Stimulated activated naive CD4-positive, alpha-beta T cell (primary cell): Measurements from ENCODE around the gene HYOU1.
A peak's percentile ranks its signal among the peaks of the same experiment; 100 is the strongest.
"Not testable (repeated sequence)": the region's sequence is repeated elsewhere in the genome, so short reads cannot be mapped to it uniquely, and the experiment has no call there.

Source experiments
- DNase-seq, 6 experiments: peaks; one replicate each; lab custom pipeline; 2025; lab: John Stamatoyannopoulos, UW

Gene HYOU1, protein sequence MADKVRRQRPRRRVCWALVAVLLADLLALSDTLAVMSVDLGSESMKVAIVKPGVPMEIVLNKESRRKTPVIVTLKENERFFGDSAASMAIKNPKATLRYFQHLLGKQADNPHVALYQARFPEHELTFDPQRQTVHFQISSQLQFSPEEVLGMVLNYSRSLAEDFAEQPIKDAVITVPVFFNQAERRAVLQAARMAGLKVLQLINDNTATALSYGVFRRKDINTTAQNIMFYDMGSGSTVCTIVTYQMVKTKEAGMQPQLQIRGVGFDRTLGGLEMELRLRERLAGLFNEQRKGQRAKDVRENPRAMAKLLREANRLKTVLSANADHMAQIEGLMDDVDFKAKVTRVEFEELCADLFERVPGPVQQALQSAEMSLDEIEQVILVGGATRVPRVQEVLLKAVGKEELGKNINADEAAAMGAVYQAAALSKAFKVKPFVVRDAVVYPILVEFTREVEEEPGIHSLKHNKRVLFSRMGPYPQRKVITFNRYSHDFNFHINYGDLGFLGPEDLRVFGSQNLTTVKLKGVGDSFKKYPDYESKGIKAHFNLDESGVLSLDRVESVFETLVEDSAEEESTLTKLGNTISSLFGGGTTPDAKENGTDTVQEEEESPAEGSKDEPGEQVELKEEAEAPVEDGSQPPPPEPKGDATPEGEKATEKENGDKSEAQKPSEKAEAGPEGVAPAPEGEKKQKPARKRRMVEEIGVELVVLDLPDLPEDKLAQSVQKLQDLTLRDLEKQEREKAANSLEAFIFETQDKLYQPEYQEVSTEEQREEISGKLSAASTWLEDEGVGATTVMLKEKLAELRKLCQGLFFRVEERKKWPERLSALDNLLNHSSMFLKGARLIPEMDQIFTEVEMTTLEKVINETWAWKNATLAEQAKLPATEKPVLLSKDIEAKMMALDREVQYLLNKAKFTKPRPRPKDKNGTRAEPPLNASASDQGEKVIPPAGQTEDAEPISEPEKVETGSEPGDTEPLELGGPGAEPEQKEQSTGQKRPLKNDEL

DNA sequence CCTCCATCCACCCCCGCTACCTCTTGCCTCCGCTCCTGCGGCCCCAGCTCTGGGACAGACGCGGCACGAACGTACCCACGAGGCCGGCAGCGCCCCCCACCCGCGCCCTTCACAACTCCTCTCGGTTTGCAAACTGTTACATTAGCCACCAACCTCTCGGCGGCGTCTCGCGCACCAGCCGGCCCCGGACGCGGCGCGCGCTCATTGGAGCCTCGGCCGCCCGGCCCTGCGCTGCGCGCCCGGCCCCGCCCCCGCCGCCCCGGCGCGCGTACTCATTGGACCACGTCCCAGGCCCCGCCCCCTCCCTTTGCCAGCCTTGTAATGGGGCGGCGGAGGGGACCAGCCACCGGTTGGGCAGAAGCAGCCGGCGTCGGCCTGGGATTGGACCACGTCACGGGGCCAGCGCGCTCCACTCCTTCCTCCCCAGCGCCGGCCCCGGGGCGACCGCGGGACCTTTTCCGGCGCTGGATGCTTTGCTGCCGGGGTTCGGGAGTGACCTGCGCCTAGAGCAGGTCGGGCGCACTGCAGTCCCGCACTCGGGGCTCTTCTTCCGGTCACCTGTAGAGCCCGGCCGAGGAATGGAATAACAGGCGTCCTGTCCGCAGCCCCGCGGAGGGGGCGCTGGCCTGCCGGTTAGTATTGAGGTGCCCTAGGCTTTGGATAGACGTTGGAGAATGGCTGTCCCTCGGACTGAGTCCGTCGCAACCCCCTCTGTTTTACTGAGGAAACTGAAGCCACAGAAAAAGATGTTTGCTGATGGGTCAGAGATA is at the start of gene HYOU1:
TSS of gene HYOU1 (minus strand) at position 206 of the 770 bp plus-strand sequence. CDS start 1,045 bp downstream, outside the sequence.
- DNase-seq: peak; percentile 95 to 98 (median 97)

DNA sequence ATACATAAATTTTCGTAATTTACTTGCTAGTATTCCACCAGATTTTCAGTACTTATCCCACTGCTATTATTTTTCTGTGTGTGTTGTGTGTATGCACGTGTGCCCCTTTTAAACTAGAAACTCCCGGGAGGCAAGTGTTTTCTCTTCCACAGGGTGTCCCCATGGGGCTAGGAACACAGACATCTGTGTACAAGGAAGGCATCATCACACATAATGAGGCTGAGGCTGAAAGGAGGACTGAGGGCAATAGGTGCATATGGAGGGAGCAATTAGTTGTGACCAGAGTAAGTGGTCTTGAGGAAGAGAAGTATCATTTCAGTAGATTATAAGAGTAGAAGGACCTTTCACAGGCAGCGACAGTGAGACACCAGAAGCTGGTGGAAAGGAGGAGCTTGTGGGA is 46.8 kb upstream of the HYOU1 start:
- peak in 1 of 6 experiments; percentile 6 for DNase-seq

DNA sequence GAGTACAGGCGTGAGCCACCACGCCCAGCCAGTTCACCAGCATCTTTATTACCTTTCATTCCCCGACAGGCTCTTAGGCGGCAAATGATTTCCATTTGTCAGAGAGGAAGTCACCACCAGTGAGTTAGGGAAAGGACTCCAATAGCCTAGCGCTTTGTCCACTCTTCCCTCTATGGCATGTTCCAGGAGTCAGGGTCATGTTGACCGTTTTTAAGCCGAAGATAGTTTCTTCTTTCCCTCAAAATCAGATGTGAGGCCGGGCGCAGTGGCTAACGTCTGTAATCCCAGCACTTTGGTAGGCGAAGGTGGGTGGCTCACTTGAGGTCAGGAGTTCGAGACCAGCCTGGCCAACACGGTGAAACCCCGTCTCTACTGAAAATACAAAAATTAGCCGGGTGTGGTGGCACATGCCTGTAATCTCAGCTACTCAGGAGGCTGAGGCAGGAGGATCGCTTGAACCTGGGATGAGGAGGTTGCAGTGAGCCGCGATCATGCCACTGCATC is 46.2 kb upstream of the HYOU1 start:
- DNase-seq: not testable (repeated sequence)

DNA sequence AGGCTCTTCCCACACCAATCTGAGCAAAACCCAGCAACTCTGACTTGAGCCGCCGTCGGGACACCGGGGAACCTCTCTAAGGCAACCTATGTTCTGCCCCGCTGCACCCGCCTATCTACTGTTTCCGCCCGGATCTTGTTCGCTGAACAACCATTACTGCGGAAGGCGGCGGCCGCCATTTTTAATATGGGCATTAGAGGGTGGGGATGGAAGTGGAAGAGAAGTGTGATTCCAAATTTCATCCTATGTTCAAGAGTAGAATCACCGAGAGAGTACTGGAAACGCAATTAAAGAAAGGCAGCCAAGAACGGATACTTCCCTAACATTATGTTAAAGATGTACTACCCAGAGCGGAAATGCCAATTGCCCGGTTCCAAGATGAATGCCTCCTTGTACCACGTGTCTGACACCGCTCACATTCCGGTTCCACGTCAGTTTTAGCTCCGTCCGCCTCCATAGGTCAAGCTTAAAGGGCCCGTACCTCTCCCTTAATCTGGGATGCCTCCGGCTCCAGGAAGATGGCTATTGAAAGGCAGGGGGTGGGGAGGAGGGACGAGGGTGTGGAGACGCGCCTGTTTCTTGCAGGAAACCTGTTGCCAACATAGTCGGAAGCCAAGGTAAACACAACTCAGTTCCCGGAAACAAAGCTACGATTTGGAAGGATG is 44.9 kb upstream of the HYOU1 start, which contains the start of gene DPAGT1:
TSS of gene DPAGT1 (minus strand) at position 95 of the 665 bp plus-strand sequence. CDS start 198 bp downstream, outside the sequence.
- peak; percentile 72 to 97 (median 84) for DNase-seq

DNA sequence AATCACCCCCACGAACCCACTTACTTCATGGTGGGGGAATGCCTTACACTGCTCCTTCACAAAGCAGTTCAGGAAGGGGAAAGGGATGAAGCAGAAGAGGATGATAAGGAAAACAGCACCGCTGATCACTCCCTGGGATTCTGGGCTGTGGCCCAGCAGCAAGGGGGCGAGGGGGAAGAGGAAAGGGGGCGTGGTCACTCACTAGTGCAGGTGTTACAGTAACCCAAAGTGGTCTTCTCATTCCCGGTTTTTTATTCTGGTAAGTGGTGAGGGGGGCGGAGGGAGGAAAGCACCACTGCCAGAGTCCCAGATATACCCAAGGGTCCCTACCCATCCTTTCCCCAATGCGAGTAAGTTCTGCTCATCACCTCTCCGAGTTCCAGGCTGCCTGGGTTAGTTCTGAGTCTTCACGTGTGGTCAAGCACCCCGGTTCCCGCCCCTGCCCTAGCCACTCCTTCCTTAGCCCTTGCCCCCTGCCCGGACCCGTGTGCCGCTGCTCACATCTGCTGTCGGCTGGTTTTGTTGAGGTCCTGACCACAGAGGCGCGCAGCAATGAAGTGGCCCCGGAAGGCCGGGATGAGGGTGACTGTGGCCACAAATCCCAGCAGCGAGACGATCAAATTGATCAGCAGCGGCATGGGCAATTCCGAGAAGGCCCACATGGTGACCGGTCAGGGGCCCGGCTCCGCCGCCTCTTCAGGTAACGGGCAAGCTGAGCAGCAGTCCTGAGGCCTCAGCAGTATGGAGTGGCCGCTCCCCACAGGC is 44.2 kb upstream of the HYOU1 start:
- no peak for DNase-seq

DNA sequence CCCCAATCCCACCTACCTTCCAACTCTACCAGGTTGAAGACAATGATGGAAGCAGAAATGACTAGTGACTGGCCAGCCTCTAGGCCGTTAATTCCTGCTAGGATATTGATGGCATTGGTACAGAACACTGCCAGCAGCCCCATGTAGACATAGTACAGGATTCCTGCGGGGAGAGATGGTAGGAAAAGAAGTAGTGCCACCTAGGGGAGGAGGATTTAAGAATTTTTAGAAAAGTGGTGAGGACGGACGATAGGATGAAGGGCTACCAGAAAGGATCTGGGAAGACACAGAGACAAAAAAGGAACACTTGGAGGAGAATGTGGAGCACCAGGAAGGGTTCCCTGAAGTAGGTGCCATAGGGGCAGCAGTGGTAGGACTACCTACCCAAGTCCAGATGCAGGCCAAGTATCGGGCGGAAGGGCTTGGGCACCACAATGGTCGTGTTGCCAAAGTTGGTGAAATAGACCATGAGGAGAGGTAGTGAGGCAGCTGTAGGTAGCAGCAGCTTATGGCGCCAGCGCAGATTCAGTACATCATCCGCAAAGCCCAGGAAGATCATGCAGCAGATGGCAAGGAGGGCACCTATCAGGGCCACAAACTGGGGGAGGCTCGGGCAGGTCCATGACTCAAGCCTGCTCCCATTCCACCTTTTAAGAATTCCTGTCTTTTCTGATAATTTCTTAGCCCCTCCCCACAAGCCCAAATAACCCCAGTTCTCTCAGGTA is 43.4 kb upstream of the HYOU1 start:
- DNase-seq: no peak

DNA sequence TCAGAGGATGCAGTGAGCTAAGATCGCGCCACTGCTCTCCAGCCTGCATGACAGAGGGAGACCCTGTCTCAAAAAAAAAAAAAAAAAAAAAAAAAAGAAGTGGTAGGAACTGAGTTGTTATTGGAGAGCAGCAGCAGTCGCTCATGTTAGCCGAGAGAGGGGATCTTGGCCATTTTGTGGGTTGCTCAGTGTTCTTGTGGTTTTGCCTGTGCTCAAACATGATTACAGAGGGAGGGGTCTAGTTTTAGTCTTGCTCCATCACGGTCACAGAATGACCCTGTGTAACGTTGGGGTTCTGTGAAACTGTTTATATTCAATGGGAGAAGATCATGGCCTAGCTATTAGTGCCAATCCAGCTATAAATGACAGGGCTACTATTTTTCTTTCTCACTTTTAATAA is 42.7 kb upstream of the HYOU1 start:
- DNase-seq: no peak

DNA sequence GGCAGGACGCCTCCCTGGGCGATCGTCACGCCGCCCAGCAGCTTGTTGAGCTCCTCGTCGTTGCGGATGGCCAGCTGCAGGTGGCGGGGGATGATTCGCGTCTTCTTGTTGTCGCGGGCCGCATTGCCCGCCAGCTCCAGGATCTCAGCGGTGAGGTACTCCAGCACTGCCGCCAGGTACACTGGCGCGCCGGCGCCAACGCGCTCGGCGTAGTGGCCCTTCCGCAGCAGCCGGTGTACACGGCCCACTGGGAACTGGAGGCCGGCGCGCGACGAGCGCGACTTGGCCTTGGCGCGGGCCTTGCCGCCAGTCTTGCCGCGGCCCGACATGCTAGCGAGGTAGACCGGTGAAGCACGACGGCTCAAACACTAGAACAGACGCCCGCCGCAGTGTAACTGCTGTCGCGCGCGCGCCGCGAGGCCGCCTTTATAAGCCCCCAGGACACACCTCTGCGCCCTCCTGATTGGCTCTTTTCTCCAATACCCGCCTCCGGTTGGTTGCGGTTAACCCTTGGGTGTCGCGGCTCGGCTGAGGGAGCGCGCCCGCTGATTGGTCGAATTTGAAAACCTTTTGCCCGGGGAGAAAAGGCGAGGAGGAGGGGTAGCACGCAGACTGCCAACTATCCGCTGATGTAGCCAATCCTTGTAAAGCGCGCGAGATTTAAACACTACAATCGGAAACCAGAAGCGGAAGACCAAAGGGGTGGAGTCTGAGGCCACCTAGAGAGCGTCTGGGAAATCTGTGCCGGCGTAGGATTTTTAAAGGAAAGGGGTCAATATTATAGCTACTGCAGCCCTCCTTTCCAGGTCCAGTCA is 38.3 kb upstream of the HYOU1 start:
- DNase-seq: peak; percentile 99 to 100 (median 100)

DNA sequence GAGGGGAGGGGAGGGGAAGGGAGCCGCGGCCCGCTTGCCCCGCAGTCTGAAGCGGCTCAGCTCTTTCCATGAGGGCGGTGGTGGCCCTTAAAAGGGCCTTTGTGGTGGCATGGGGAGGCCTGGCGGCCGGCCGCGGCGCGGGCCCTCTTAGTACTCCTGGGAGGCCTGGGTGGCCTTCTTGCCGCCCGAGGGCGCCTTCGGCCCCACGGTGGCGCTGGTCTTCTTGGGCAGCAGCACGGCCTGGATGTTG is 37.7 kb upstream of the HYOU1 start:
- DNase-seq: peak in 1 of 6 experiments; percentile 46

DNA sequence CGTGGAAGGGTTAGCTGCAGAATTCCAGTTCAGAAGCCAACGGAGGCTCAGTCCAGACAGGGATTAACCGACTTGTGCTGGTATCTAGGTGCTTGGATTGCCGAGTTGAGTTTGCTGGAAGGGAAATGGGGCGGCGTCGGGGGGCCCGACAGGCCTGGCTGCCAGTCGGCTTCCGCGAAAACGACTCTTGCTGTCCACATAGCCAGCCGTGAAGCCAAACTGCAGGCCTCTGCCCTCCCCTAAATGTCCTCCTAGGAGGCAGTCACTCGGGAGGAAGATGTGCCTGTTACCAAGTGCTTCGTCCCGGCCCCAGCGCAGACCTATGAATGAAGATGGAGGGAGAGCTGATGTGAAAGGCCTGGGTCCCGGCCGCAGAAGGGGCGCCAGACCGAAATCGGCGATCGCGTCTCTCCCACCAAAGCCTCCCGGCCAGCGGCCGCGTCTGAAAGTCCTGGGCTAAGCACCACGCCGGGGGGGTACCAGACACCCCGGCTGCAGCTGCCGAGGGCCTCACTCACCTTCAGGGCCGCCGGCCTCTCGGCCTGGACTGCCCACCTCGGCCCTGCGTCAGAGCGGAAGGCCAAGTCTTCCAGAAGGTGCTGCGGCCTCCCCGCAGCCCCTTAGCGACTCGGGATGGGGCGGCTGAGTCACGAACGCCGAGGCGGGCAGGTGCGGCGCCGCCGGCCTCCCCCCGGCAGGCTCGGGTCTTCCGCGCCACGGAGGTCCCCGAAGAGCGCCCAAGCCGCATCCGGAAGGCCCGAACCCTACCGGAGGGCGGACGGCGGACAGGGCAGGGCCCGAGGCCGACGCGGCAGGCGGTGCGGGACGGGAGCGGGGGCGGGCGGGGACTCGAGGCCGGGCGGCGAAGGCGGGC is 37.2 kb upstream of the HYOU1 start:
- DNase-seq: peak in 3 of 6 experiments; percentile 48 to 57 (median 56)

DNA sequence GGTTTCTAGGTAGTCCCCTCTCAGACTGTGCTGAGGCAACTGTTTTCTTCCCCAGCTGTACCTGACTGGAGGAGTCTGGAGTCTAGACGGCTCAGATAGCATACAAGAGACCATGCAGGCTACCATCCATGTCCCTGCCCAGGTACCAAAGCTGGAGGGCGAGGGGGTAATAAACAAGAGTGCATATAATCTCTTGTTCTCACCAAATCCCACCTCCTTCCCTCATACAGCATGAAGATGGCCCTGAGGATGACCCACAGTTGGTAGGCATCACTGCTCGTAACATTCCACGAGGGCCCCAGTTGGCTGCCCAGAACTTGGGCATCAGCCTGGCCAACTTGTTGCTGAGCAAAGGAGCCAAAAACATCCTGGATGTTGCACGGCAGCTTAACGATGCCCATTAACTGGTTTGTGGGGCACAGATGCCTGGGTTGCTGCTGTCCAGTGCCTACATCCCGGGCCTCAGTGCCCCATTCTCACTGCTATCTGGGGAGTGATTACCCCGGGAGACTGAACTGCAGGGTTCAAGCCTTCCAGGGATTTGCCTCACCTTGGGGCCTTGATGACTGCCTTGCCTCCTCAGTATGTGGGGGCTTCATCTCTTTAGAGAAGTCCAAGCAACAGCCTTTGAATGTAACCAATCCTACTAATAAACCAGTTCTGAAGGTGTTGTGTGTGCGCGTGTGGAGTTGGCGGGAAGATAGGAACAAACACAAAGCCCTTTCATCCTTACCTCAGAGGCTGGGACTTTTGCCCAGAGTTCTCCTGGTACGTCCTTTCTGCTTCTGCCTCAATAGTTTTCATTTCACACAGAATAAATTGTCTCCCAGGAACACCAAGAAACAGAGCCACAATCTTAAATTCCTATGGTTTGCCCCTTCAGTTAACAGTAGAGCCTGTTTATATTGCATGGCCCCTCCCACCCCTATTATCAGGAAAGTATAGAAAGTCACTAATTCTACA is 36.2 kb upstream of the HYOU1 start:
- DNase-seq: no peak

DNA sequence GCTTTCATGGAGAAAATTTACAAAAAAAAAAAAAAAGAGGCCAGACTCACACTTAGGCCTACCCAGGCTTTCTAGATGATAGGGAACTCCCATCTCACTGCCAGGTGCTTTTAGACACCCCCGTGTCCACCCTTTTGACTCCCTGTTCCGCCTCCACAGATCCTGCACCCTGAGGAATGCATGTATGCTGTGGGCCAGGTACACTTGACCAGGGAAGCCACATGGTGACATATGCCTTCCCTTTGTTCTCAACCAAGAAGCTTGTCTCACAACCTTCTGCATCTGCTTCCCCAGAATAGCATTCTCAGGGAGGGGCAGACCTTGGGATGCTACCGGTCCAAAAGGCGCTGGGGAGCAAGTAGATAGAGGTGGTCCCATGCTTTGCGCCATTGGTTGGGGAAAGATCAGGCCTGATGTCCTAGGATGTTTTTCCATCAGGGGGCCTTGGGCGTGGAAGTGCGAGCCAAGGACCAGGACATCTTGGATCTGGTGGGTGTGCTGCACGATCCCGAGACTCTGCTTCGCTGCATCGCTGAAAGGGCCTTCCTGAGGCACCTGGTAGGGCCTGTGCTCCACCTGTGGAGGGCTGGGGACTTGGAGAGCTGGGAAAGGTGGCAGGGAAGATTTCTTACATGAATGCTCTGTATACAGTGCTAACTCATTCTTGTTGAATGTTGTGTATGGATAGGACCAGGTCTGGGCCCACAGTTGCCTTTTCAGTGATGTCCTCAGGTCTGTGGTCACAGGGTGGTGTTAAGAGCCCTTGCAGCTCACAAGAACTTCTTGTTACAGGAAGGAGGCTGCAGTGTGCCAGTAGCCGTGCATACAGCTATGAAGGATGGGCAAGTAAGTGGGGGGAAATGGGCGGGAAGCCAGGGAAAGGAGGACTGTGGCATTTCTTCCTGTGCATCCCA is 35.2 kb upstream of the HYOU1 start:
- no peak for DNase-seq

DNA sequence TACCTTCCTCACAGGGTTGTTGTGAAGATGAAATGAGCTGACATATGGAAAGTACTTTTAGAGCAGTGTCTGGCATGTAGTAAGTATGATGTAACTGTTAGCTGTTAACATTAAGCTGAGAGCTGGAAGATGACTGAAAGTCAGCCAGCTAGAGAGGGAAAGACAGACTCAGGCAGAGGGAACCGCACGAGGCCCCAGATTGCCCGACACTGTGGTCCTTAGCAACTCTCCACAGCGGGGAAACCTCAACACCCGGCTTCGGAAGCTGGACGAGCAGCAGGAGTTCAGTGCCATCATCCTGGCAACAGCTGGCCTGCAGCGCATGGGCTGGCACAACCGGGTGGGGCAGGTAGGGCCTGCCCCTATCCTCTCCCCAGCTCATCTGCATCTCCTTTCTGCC is 34.2 kb upstream of the HYOU1 start:
- DNase-seq: no peak

DNA sequence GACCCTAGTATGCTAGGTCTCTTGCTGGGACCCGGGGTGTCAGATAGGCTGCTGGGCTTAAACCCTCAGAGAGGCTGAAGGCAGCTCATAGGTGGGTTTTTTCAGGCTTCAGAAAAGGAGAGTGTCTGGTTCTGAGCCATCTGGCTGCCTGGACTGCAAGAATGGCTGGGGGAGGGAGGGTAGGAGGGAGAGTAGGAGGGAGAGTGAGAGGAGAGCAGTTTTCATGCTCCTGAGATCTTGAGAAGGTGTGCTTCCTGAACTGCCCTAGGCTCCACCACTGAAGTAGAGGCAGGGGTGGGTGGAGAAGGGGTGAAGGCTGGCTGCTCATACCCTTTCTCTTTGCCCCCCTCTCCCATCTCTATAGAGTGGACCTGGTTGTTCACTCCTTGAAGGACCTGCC is 32.3 kb upstream of the HYOU1 start:
- DNase-seq: no peak

DNA sequence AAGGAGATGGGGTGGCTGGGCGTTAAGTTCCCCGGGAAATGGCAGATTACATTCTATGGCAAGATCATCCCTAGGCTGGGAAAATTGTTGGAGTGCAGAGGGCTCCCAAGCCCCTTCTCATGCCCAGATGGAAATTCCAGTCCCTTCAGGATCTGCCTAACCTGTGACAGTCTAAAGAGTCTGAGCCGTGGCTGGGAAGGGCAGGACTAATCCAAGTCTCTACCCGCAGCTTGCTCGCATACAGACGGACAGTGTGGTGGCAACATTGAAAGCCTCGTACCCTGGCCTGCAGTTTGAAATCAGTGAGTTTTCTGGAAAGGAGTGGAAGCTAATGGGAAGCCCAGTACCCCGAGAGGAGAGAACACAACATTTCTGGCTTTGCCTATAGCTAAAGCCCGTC is 31.4 kb upstream of the HYOU1 start:
- DNase-seq: no peak
